Measurements from ENCODE around the gene DNAH11. TPM values are rescaled to one million over a fixed set of nuclear protein-coding genes. Genes with fewer than 3 reads are reported as not detected.

The DNAH11 gene
- total RNA-seq, 3 donors from 2014 or later, result 0.32 to 2.2 (median 0.33) TPM

DNA sequence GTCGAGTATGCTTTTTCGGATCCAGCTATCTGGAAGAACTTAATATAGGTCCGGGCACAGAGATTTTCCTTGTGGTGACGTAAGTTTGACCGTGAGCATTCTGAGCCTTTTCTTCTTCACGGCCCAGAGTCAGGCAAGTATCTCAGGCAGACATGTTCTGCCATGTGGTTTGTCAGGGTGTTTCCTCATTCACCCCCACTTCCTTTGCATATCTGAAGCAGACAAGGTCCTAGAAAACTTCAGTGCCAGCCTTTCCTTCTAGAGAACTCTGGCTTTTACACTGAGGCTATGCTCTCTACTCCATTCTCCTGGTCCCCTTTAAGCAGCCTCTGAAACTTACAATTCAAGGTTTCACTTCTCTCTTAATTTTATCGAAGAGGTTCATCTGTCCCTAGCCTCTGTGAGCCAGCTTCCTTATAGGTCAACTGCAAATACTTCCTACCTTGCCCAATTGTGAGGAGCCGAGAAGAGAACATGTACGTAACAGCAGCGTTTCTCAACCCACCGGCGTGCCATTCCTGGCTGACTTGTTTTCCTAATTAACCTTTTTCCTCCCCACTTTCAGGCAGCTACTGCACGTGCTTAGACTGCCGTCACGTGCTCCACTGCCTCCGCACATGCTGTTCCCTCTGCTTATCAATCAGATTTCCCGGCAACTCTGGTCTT lies 355.6 kb downstream of the DNAH11 start:
- H3K4me1 ChIP-seq, result no peaks in the 10 kb centered on the region
- TF ChIP-seq, protein P1, sequence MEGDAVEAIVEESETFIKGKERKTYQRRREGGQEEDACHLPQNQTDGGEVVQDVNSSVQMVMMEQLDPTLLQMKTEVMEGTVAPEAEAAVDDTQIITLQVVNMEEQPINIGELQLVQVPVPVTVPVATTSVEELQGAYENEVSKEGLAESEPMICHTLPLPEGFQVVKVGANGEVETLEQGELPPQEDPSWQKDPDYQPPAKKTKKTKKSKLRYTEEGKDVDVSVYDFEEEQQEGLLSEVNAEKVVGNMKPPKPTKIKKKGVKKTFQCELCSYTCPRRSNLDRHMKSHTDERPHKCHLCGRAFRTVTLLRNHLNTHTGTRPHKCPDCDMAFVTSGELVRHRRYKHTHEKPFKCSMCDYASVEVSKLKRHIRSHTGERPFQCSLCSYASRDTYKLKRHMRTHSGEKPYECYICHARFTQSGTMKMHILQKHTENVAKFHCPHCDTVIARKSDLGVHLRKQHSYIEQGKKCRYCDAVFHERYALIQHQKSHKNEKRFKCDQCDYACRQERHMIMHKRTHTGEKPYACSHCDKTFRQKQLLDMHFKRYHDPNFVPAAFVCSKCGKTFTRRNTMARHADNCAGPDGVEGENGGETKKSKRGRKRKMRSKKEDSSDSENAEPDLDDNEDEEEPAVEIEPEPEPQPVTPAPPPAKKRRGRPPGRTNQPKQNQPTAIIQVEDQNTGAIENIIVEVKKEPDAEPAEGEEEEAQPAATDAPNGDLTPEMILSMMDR (IDR thresholded peaks at IDR 0.05), result no peak
- TF ChIP-seq POLR2AphosphoS5 (IDR thresholded peaks at IDR 0.05) (no peak), POLR2A (IDR thresholded peaks at IDR 0.05) (no peak)
- no peaks in the 10 kb centered on the region for H3K36me3 ChIP-seq
- H3K27ac ChIP-seq, result no peak overlapping the region
- H3K27me3 ChIP-seq, result no peaks in the 10 kb centered on the region
- intact Hi-C loops (cut with DNase I; ENCODE audit: low total_unique reads), result loop anchor here (5.0 kb wide), 1 partner anchor 916 kb away; no protein-coding TSS in a partner anchor
- H3K4me3 ChIP-seq, result no peak overlapping the region
- H3K9me3 ChIP-seq, result no peaks in the 10 kb centered on the region
- no peak for DNase-seq (ENCODE audit: low spot score in 2 of 2)

DNA sequence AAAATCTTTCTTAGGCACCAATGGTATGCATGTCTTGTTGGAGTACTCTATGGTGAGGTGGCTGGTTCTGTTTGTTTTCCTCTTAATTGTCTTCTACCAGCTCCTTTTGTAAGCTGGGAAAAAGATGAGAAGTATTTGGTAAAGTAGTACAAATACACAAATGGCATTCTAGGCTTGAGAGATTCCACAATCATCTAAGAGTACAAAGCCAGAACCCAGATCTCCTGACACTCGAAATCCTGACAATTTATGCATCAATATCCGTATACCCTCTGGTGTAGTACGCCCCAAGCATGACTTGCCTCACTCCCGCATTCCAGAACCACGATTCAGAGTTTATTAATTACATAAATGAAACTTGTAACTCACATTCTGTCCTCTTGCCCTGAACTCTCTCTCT lies 359.4 kb downstream of the DNAH11 start:
- Histone ChIP-seq H3K4me1 (no peaks in the 10 kb centered on the region), H3K27me3 (no peaks in the 10 kb centered on the region), H3K4me3 (no peak overlapping the region), H3K36me3 (no peaks in the 10 kb centered on the region), H3K27ac (no peak overlapping the region), H3K9me3 (no peaks in the 10 kb centered on the region)
- DNase-seq (ENCODE audit: low spot score in 2 of 2), result no peak
- TF ChIP-seq, protein P1 (IDR thresholded peaks at IDR 0.05), result no peak
- TF ChIP-seq POLR2A (IDR thresholded peaks at IDR 0.05) (no peak), POLR2AphosphoS5 (IDR thresholded peaks at IDR 0.05) (no peak)
- intact Hi-C loops (cut with DNase I; ENCODE audit: low total_unique reads), result loop anchor here (5.0 kb wide), 1 partner anchor 1080 kb away; no protein-coding TSS in a partner anchor

DNA sequence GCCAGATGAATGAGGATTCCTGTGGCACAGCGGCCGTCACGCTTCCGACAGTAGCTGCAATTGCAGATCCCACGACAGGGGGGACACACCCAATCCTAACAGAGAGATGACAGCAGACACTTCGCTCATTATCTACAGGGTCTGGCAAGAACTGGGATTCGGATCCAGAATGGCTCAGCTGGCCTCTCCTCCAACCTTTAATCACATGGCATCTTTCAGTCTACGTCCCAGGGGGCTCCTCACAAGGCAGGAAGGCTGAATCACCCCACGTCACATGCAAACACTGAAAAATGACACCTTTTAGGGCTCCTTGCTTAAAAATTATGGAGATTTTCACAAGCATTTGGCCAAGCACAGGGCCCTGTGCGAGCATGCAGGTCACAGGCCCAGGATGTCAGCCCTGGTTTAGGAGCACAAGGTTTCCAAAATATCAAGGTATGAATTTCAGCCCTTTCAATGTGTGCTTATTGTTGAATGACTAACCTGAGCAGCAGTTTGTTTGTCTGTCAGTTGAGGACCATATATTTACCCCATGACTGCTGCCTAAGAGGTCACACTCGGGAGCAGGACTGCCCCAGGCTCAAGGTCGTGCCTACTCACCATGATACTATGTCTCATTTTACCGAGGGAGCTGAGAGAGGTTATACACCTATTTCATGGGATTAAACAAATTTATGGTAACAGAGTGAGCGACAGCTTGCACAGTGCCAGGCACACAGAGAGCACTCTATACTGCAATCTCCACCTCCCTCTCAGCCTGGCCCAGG lies 360.4 kb downstream of the DNAH11 start:
- H3K27me3 ChIP-seq, result no peaks in the 10 kb centered on the region
- no peak overlapping the region for H3K27ac ChIP-seq
- DNase-seq (ENCODE audit: low spot score in 2 of 2), result no peak
- TF ChIP-seq, protein P1 (IDR thresholded peaks at IDR 0.05), result no peak
- no peaks in the 10 kb centered on the region for H3K36me3 ChIP-seq
- H3K4me3 ChIP-seq, result no peak overlapping the region
- H3K9me3 ChIP-seq, result no peaks in the 10 kb centered on the region
- intact Hi-C loops (cut with DNase I; ENCODE audit: low total_unique reads), result loop anchor here (5.0 kb wide), 1 partner anchor 1079 kb away; no protein-coding TSS in a partner anchor
- no peaks in the 10 kb centered on the region for H3K4me1 ChIP-seq

- no peaks in the 10 kb centered on the region for H3K4me1 ChIP-seq
- no peak for TF ChIP-seq POLR2A (IDR thresholded peaks at IDR 0.05)
- TF ChIP-seq, protein P1 (IDR thresholded peaks at IDR 0.05), result no peak
- TF ChIP-seq POLR2AphosphoS5 (IDR thresholded peaks at IDR 0.05), result no peak
- no peaks in the 10 kb centered on the region for H3K9me3 ChIP-seq
- intact Hi-C loops (cut with DNase I; ENCODE audit: low total_unique reads), result no loop called here
- no peak for DNase-seq (ENCODE audit: low spot score in 2 of 2)
- no peaks in the 10 kb centered on the region for H3K36me3 ChIP-seq
- H3K27me3 ChIP-seq, result no peaks in the 10 kb centered on the region
- H3K4me3 ChIP-seq, result no peak overlapping the region
- H3K27ac ChIP-seq, result no peak overlapping the region
Measured at GRCh38 chr7:21908746-21909145, 365.9 kb downstream of the DNAH11 start.

DNA sequence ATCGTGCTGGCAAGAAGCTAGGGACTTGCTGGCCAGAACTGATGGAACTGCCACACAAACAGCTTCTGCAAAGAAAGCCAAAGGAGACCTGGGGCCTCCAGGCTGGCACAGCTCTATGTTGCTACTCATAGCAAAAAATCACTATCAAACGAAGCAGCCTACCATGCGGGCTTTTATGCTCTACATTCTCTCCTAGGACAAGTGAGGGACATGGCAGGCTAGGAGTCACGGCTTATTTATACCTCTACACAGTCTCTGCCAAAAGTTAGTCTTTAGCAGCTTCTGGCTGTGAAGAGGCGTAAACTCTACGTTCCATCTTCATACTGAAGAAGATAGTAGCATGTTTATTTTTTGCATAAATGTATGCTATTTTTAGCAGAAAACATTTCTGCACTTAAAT lies 367.4 kb downstream of the DNAH11 start:
- intact Hi-C loops (cut with DNase I; ENCODE audit: low total_unique reads), result no loop called here
- H3K4me1 ChIP-seq, result no peaks in the 10 kb centered on the region
- H3K27me3 ChIP-seq, result no peaks in the 10 kb centered on the region
- no peak overlapping the region for H3K27ac ChIP-seq
- H3K4me3 ChIP-seq, result no peak overlapping the region
- TF ChIP-seq POLR2AphosphoS5 (IDR thresholded peaks at IDR 0.05), result no peak
- no peaks in the 10 kb centered on the region for H3K9me3 ChIP-seq
- peaks cover 6% of the 10 kb centered on the region for H3K36me3 ChIP-seq
- DNase-seq (ENCODE audit: low spot score in 2 of 2), result no peak
